ENCODE data around the gene HSFY2.
"Not testable (repeated sequence)": the region's sequence is repeated elsewhere in the genome, so short reads cannot be mapped to it uniquely, and the experiment has no call there.

The HSFY2 gene

GRCh38 chrY:18773635-18774034 lies at the start of gene HSFY2:
Gene HSFY2 (minus strand): TSS chrY:18773735. CDS start chrY:18773618, 117 bp downstream.
- not testable (repeated sequence) for DNase-seq

- DNase-seq: not testable (repeated sequence)
Observed at GRCh38 chrY:18815751-18816150, 42.2 kb upstream of the HSFY2 start.

- not testable (repeated sequence) for DNase-seq
Observed at GRCh38 chrY:18788757-18789406, 15.3 kb upstream of the HSFY2 start.

- DNase-seq: not testable (repeated sequence)
Observed at GRCh38 chrY:18754077-18754476, 19.5 kb downstream of the HSFY2 start.

GRCh38 chrY:18753133-18753815 lies 20.3 kb downstream of the HSFY2 start:
- DNase-seq: not testable (repeated sequence)

- not testable (repeated sequence) for DNase-seq
Observed at GRCh38 chrY:18723714-18724113, 49.8 kb downstream of the HSFY2 start.

Measured in hematopoietic multipotent progenitor cell treated with erythropoietin and hydrocortisone succinate and interleukin-3 and kit ligand, for 4 days (in vitro differentiated cells).